NCI-H226 (cell line): ENCODE data around the gene SLC39A11.
A peak's percentile ranks its signal among the peaks of the same experiment; 100 is the strongest.
"Not testable (repeated sequence)": the region's sequence is repeated elsewhere in the genome, so short reads cannot be mapped to it uniquely, and the experiment has no call there.

Experiments
- DNase-seq: peaks from one replicate; pipeline ENCODE4 v3.0.0-alpha.2; 2015

SLC39A11 gene

GRCh38 chr17:72822358-72823023, 270.0 kb downstream of the SLC39A11 start:
- no peak for DNase-seq

GRCh38 chr17:72816406-72816805, 276.1 kb downstream of the SLC39A11 start:
- DNase-seq = no peak

GRCh38 chr17:72813481-72813880, 279.0 kb downstream of the SLC39A11 start:
- no peak for DNase-seq

GRCh38 chr17:72812823-72813222, 279.7 kb downstream of the SLC39A11 start:
- DNase-seq = peak; percentile 50

- DNase-seq = no peak
Measured at GRCh38 chr17:72811976-72812687, 280.4 kb downstream of the SLC39A11 start.

- DNase-seq = no peak
Measured at GRCh38 chr17:72810991-72811508, 281.4 kb downstream of the SLC39A11 start.

- DNase-seq = no peak
Measured at GRCh38 chr17:72806011-72806410, 286.5 kb downstream of the SLC39A11 start.

- DNase-seq = no peak
Measured at GRCh38 chr17:72804949-72805707, 287.4 kb downstream of the SLC39A11 start.

GRCh38 chr17:72802726-72803125, 289.8 kb downstream of the SLC39A11 start:
- no peak for DNase-seq

GRCh38 chr17:72797142-72797541, 295.3 kb downstream of the SLC39A11 start:
- DNase-seq = no peak

- DNase-seq = no peak
Measured at GRCh38 chr17:72795941-72796340, 296.5 kb downstream of the SLC39A11 start.

- no peak for DNase-seq
Measured at GRCh38 chr17:72794152-72794551, 298.3 kb downstream of the SLC39A11 start.

GRCh38 chr17:72792771-72793170, 299.7 kb downstream of the SLC39A11 start:
- DNase-seq = no peak

GRCh38 chr17:72790190-72790589, 302.3 kb downstream of the SLC39A11 start:
- DNase-seq = no peak

GRCh38 chr17:72789711-72790110, 302.8 kb downstream of the SLC39A11 start:
- no peak for DNase-seq

- DNase-seq = peak; percentile 47
Measured at GRCh38 chr17:72788950-72789585, 303.4 kb downstream of the SLC39A11 start.

- DNase-seq = no peak
Measured at GRCh38 chr17:72786209-72786608, 306.3 kb downstream of the SLC39A11 start.

GRCh38 chr17:72782985-72783701, 309.3 kb downstream of the SLC39A11 start:
- DNase-seq = no peak

GRCh38 chr17:72782437-72782836, 310.1 kb downstream of the SLC39A11 start:
- DNase-seq = not testable (repeated sequence)

- DNase-seq = no peak
Measured at GRCh38 chr17:72778169-72779151, 314.0 kb downstream of the SLC39A11 start.

GRCh38 chr17:72775919-72776318, 316.6 kb downstream of the SLC39A11 start:
- no peak for DNase-seq
